Measurements from ENCODE around the gene LOXHD1. TPM values are rescaled to one million over a fixed set of nuclear protein-coding genes. Genes with fewer than 3 reads are reported as not detected.
A peak's percentile ranks its signal among the peaks of the same experiment; 100 is the strongest.

The LOXHD1 gene
- total RNA-seq, 2 donors from 2014 or later, result 0.11 TPM; not detected in 1

DNA sequence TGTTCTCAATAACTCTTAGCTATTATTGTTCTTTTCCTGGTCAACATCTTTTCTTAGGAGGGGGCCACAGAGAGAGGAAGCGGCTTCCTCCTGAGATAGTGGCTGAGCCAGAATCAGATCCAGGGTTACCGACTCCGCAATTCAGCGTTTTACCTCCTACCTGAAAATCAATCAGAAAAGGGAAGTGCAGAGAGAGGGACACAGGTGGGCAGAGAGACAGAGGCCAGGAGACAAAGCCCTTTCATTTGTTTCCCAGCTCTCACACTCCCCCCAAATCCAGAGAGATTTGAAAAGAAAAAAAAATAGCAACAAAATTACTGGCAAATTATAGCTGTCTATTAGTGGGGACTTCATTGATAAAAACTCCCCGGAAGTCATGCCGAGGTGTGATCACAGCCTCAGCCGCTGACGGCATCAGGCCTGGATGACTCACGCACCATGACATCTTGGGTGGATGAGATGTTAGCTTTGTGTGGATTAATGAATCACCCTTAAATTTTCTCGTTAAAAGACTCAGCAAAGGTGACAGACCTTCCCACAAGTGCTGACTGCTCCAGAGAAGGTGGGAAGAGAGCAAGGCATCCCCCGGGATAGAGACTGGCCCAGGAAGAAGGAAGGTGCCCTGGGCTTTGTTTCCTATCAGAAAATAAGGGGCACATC, 120.7 kb downstream of the LOXHD1 start:
- no peaks in the 10 kb centered on the region for H3K4me1 ChIP-seq
- H3K27ac ChIP-seq, result no peak overlapping the region
- no peaks in the 10 kb centered on the region for H3K36me3 ChIP-seq
- no peak for DNase-seq (ENCODE audit: low spot score)
- no peak overlapping the region for H3K4me3 ChIP-seq
- TF ChIP-seq, protein P1, sequence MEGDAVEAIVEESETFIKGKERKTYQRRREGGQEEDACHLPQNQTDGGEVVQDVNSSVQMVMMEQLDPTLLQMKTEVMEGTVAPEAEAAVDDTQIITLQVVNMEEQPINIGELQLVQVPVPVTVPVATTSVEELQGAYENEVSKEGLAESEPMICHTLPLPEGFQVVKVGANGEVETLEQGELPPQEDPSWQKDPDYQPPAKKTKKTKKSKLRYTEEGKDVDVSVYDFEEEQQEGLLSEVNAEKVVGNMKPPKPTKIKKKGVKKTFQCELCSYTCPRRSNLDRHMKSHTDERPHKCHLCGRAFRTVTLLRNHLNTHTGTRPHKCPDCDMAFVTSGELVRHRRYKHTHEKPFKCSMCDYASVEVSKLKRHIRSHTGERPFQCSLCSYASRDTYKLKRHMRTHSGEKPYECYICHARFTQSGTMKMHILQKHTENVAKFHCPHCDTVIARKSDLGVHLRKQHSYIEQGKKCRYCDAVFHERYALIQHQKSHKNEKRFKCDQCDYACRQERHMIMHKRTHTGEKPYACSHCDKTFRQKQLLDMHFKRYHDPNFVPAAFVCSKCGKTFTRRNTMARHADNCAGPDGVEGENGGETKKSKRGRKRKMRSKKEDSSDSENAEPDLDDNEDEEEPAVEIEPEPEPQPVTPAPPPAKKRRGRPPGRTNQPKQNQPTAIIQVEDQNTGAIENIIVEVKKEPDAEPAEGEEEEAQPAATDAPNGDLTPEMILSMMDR (IDR thresholded peaks at IDR 0.05), result no peak
- H3K9me3 ChIP-seq, result no peaks in the 10 kb centered on the region
- no peaks in the 10 kb centered on the region for H3K27me3 ChIP-seq

DNA sequence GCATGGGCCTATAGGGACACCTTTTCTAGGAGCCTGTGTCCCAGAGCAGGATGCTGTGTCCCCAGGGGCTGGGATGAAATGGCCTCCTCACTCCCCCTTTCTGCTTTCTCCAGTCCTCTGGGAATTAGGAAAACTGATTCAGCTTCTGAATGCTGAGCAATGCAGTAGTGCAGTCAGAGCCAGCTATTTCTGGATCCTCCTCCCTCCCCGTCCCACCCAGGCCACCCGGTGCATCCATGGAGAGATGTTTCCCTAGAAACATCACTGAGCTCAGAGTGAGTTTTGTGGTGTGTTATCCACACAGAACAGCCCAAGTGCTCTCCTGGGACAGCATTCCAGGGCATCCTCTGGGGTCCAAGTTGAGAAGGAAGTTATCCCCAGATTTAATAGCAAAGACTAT, 125.5 kb downstream of the LOXHD1 start:
- DNase-seq (ENCODE audit: low spot score), result no peak
- Histone ChIP-seq H3K4me3 (no peak overlapping the region), H3K4me1 (no peaks in the 10 kb centered on the region), H3K36me3 (no peaks in the 10 kb centered on the region), H3K27me3 (no peaks in the 10 kb centered on the region), H3K27ac (no peak overlapping the region), H3K9me3 (no peaks in the 10 kb centered on the region)
- TF ChIP-seq, protein P1 (IDR thresholded peaks at IDR 0.05), result no peak

DNA sequence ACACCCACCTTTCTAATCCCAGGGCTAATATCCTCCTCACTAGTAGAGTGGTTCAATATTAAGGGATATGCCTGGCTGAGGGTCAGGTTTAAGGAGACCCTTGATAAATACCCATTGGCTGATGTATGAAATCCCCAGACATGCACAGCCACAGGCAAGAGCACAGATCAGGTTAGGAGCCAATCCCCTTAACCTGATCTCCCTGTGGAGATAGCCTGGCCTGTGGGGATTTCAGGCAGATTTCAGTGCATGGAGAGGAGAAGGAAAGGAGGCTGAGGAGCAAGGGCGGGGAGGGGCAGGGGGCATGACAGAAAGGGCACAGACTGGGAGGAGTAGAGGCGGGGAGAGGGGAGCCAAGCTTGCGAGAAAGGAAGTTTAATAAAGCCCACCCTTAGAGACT, 129.0 kb downstream of the LOXHD1 start:
- Histone ChIP-seq H3K27ac (no peak overlapping the region), H3K4me1 (no peaks in the 10 kb centered on the region), H3K36me3 (no peaks in the 10 kb centered on the region), H3K27me3 (no peaks in the 10 kb centered on the region), H3K4me3 (no peak overlapping the region), H3K9me3 (no peaks in the 10 kb centered on the region)
- TF ChIP-seq, protein P1 (IDR thresholded peaks at IDR 0.05), result no peak
- DNase-seq (ENCODE audit: low spot score), result no peak

DNA sequence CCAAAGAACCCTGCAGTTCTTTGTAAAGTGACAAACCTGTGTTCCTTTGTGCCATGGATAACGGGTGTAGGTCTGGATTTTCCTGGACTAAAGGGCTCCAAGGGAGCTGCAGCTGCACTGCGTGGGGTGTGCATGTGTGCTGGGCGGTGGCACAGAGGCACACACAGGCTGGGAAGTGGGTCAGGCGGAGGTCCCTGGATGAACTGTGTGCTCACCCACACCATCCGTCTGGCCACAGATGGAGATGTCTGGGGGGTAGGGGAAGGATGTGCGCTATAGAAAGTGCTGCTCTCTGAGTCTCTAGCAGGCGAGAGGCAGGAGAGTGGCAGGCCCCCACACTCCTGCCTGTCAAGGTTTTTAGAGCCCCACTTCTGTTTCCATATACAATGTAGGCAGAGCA, 137.2 kb downstream of the LOXHD1 start:
- Histone ChIP-seq H3K36me3 (no peaks in the 10 kb centered on the region), H3K4me1 (no peaks in the 10 kb centered on the region), H3K27me3 (no peaks in the 10 kb centered on the region), H3K9me3 (no peaks in the 10 kb centered on the region), H3K27ac (no peak overlapping the region), H3K4me3 (no peak overlapping the region)
- TF ChIP-seq, protein P1 (IDR thresholded peaks at IDR 0.05), result no peak
- DNase-seq (ENCODE audit: low spot score), result no peak

DNA sequence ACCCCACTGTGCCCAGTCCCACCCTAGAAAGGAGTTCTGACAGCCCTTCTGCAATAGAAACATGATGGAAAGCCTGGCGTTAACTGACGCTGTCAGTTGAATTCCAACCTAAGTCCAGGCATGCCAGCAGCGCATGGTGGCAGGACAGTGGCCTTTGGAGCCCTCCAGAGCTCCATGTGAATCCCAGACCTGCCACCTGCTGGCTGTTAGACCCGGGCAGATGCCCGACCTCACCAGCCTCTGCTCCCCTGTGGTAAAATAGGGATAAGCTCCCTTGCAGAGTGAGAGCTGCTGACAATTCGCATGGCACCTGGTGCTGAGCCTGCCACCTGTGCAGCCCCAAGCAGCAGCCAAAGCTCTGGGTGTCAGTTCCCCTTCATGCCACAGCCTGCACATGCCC, 138.6 kb downstream of the LOXHD1 start:
- Histone ChIP-seq H3K27ac (no peak overlapping the region), H3K9me3 (no peaks in the 10 kb centered on the region), H3K4me1 (no peaks in the 10 kb centered on the region), H3K27me3 (no peaks in the 10 kb centered on the region), H3K36me3 (no peaks in the 10 kb centered on the region), H3K4me3 (no peak overlapping the region)
- no peak for DNase-seq (ENCODE audit: low spot score)
- TF ChIP-seq, protein P1 (IDR thresholded peaks at IDR 0.05), result peak in 1 of 2 donors; percentile 65

DNA sequence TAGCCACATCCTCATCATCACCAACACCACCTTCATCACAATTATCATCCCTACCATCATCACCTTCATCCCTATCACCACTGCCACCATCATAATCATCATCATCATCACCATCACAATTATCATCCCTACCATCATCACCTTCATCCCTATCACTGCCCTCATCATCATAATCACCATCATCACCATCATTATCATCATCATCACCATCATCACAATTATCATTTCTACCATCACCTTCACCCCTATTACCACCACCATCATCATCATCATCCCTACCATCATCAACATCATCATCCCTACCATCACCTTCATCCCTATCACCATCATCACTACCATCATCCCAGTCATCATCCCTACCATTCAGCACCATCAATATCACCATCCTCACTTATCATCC, 140.5 kb downstream of the LOXHD1 start:
- DNase-seq (ENCODE audit: low spot score), result no peak
- Histone ChIP-seq H3K4me3 (no peak overlapping the region), H3K27ac (no peak overlapping the region), H3K36me3 (no peaks in the 10 kb centered on the region), H3K4me1 (no peaks in the 10 kb centered on the region), H3K27me3 (no peaks in the 10 kb centered on the region), H3K9me3 (no peaks in the 10 kb centered on the region)
- TF ChIP-seq, protein P1 (IDR thresholded peaks at IDR 0.05), result no peak
